CD1c-positive myeloid dendritic cell (primary cell): ENCODE data around the gene RHBDL1.

Experiments
- DNase-seq: peaks from one replicate; pipeline ENCODE4 v3.0.0-alpha.2; 2016; ENCODE audit errors: extremely low spot score

Gene RHBDL1

GRCh38 chr16:705431-706188 lies 30.1 kb downstream of the RHBDL1 start, which contains the start of gene FBXL16:
Gene FBXL16 (minus strand): TSS chr16:705801. CDS start chr16:697405, 8,396 bp downstream.
- DNase-seq, result no peak

GRCh38 chr16:706189-707061 lies 31.0 kb downstream of the RHBDL1 start:
- DNase-seq, result no peak

- no peak for DNase-seq
These were observed 31.6 kb downstream of the RHBDL1 start for GRCh38 chr16:707062-707538.

GRCh38 chr16:708019-708418 lies 32.5 kb downstream of the RHBDL1 start:
- DNase-seq, result no peak

GRCh38 chr16:708959-709358 lies 33.5 kb downstream of the RHBDL1 start:
- no peak for DNase-seq

GRCh38 chr16:709566-710499 lies 34.4 kb downstream of the RHBDL1 start:
- DNase-seq, result peak; percentile 50

- no peak for DNase-seq
These were observed 35.1 kb downstream of the RHBDL1 start for GRCh38 chr16:710500-711075.

GRCh38 chr16:711084-711483 lies 35.6 kb downstream of the RHBDL1 start:
- no peak for DNase-seq

- DNase-seq, result peak; percentile 83
These were observed 36.3 kb downstream of the RHBDL1 start for GRCh38 chr16:711548-712320.

- peak; percentile 61 for DNase-seq
These were observed 37.3 kb downstream of the RHBDL1 start for GRCh38 chr16:712740-713250.

GRCh38 chr16:714079-714478 lies 38.6 kb downstream of the RHBDL1 start:
- no peak for DNase-seq

- DNase-seq, result peak; percentile 94
These were observed 39.3 kb downstream of the RHBDL1 start, which contains the start of gene METRN for GRCh38 chr16:714558-715476. Gene METRN (plus strand): TSS chr16:715118. CDS start chr16:715290, 172 bp downstream.

GRCh38 chr16:715477-716199 lies 40.2 kb downstream of the RHBDL1 start:
- peak; percentile 19 for DNase-seq

- no peak for DNase-seq
These were observed 40.7 kb downstream of the RHBDL1 start for GRCh38 chr16:716200-716568.

- no peak for DNase-seq
These were observed 41.4 kb downstream of the RHBDL1 start for GRCh38 chr16:716768-717325.

- no peak for DNase-seq
These were observed 42.2 kb downstream of the RHBDL1 start for GRCh38 chr16:717450-718245.

GRCh38 chr16:718389-718788 lies 42.9 kb downstream of the RHBDL1 start:
- DNase-seq, result no peak
